Measurements from ENCODE around the gene GPATCH2L.

The GPATCH2L gene

DNA sequence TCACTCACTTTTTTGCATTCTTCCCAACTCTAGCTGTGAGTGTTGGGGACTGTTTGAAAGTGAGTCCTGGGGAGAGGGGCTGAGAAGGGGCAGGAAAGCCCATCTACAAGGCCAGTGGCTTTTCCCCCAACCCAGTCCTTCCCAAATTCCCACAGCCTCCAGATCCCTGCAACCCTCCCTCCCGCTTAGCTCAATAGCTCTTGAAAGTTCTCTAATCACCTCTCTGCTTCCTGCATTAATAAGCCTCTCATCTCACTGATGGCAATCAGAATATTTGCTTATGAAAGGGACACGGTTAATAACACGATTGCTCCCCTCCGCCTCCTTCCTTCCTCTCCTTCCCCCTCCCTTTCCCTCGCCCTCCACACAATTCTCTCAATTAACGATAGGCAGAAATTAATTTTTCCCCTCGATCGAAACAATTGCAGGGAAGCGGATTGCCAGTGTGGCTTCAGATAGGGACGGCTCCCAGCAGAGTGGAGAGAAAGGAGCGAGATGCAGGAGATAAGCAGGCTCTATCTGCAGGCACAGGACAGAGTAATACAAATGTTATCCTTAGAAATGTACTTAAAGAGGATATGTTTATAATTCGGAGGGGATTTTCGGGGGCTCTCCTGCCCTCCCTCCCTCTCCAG lies 15.1 kb upstream of the GPATCH2L start:
- no peak overlapping the region for H3K4me3 ChIP-seq (ENCODE audit: low read length)
- TF ChIP-seq, protein P1, sequence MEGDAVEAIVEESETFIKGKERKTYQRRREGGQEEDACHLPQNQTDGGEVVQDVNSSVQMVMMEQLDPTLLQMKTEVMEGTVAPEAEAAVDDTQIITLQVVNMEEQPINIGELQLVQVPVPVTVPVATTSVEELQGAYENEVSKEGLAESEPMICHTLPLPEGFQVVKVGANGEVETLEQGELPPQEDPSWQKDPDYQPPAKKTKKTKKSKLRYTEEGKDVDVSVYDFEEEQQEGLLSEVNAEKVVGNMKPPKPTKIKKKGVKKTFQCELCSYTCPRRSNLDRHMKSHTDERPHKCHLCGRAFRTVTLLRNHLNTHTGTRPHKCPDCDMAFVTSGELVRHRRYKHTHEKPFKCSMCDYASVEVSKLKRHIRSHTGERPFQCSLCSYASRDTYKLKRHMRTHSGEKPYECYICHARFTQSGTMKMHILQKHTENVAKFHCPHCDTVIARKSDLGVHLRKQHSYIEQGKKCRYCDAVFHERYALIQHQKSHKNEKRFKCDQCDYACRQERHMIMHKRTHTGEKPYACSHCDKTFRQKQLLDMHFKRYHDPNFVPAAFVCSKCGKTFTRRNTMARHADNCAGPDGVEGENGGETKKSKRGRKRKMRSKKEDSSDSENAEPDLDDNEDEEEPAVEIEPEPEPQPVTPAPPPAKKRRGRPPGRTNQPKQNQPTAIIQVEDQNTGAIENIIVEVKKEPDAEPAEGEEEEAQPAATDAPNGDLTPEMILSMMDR (conservative IDR thresholded peaks at IDR 0.05; ENCODE audit: low read depth, low read length): no peak
- no peak for DNase-seq (ENCODE audit: low read depth)

DNA sequence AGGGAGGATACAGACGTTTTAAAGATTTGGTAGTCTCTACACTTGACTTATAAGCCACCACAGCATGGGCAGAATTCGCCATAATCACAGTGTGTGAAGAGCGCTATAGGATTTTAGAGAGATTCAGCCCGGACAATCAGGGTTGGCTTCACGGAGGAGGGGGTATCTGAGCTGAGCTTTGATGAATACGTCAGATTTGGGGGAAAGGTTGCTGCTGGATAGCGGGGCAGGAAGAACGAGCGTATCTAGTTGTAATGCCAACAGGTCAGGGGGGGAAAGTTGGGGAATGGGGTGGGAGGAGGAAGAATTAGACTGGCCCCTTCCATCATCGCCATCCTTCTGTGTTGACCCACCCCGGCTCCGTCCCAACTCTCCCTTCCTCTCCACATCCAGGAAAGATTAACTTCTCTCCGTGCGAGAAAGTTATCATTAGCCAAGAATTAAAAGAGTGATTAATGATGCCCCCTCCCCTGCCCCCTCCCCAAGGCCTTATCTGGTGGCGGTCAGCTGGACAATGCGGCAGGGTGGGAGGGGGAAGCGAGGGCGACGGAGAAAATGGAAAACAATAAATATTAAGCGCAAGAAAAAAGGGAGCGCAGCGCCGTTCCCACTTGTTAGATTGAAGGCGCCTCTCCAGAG lies 13.5 kb upstream of the GPATCH2L start:
- DNase-seq (ENCODE audit: low read depth): no peak
- peak overlapping the region; percentile 27 for H3K4me3 ChIP-seq (ENCODE audit: low read length)
- TF ChIP-seq, protein P1 (conservative IDR thresholded peaks at IDR 0.05; ENCODE audit: low read depth, low read length): no peak

DNA sequence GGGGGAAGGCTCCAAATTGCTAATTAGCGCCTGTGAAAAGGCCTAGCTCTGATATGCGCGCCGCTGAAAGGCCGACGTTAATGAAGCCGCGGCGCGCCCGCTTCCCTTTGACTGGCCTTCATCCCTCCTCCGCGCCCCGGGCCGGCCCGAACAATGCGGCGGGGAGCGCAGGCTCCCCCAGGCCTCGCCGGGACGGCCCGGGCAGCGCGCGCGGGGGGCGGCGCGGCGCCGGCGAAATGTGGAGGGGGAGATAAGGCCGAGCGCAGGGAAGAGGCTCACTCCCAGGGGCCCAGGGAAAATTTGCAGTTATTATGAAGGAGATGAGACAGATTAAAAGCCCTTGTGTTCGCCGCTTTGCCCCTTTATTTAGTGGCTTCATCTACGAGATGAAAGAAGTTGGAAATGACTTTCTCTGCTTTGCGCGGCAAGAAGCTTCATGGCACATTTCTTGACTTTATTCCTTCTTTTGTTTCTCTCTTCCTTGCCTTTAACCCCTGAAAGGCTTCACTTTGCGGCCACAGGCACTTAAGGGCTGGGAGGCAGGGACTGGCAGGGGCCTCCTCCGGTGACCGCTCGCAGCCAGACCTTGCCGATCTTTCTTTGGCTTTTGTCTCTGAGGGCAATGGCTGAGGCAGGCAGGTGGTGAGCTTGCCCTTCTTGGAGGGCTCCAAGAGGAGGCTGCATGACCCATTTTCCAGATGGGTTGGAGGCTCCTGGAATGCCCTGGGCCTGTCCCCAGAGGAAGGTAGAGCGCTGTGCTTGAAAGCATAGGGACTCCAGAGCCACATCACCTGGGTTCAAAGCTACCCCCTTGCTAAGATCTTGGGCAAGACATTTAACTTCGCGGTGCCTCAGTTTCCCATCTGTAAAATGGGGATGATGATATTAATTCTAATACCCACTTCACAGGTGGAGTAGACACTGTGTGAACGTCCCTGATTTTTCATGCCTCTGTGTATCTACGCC lies 12.7 kb upstream of the GPATCH2L start:
- TF ChIP-seq, protein P1 (conservative IDR thresholded peaks at IDR 0.05; ENCODE audit: low read depth, low read length): no peak
- peak overlapping the region; percentile 27 for H3K4me3 ChIP-seq (ENCODE audit: low read length)
- no peak for DNase-seq (ENCODE audit: low read depth)

DNA sequence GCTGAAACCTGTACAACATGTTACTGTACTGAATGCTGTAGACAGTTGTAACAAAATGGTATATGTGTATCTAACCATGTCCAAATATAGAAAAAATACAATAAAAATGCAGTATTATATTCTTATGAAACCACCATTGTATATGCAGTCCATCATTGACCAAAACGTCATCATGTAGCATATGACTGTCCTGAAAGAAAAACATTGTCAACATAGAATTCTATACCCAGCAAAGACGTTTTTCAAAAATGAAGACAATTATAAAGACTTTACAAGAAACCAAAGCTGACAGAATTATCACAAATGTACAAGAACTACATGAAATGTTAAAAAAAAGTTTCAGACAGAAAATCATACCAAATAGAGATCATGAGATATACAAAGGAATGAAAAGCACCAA lies 8.1 kb upstream of the GPATCH2L start:
- TF ChIP-seq, protein P1 (conservative IDR thresholded peaks at IDR 0.05; ENCODE audit: low read depth, low read length): no peak
- no peak overlapping the region for H3K4me3 ChIP-seq (ENCODE audit: low read length)
- DNase-seq (ENCODE audit: low read depth): no peak

DNA sequence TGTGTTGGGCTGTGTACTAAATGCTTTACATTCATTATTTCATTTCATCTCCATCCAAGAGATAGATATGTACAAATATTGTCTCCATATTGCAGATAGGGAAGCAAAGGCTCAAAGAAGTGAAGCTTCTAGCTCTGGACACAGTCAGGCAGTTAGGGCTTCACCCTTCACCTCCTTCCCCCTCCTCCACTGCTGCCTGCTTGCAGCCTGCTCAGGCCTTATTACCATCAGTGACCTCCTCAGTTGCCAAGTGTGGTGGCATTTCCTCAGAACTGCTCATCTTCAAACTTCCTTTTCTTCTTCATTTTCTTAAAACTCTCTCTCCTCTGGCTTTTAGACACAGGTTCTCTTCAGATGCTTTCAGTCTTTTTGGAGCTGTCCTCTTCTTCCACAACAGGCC lies 4.7 kb upstream of the GPATCH2L start:
- TF ChIP-seq, protein P1 (conservative IDR thresholded peaks at IDR 0.05; ENCODE audit: low read depth, low read length): no peak
- no peak for DNase-seq (ENCODE audit: low read depth)
- H3K4me3 ChIP-seq (ENCODE audit: low read length): no peak overlapping the region

DNA sequence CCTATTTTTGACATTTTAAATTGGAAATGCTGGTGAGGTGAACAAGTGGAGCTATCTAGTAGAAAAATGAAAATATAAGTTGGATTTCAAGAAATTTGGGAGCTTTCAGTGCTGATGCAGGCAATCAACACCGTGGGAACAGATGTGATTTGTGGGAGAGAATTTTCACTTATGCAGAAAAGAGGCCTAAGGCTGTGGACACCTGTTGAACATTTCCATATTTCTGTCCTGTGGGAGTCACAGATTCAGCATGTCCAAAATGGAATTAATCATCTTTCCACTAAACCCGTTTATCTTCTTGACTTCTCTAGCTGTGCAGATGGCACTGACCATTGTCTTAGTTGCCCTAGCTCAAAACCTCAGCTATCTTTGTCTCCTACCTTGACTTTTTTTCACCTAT lies 2.5 kb upstream of the GPATCH2L start:
- no peak overlapping the region for H3K4me3 ChIP-seq (ENCODE audit: low read length)
- no peak for DNase-seq (ENCODE audit: low read depth)
- TF ChIP-seq, protein P1 (conservative IDR thresholded peaks at IDR 0.05; ENCODE audit: low read depth, low read length): no peak

Data from retinal pigment epithelial cell (primary cell).